Ishikawa (cell line): Measurements from ENCODE around the gene HS6ST2.

Source experiments
- CEBPB ChIP-seq: IDR thresholded peaks from 2 replicates; pipeline ENCODE4 v1.6.1; 2012
- CREB1 ChIP-seq: IDR thresholded peaks from 2 replicates; pipeline ENCODE4 v1.6.1; 2012; ENCODE audit warnings: low read depth
- EGR1 ChIP-seq: IDR thresholded peaks from 2 replicates; pipeline ENCODE4 v1.6.1; 2012
- EP300 ChIP-seq: IDR thresholded peaks from 2 replicates; pipeline ENCODE4 v1.6.1; 2012; ENCODE audit warnings: borderline replicate concordance
- FOXM1 ChIP-seq: IDR thresholded peaks from 2 replicates; pipeline ENCODE4 v1.6.1; 2012; ENCODE audit warnings: low read depth, borderline replicate concordance
- NFIC ChIP-seq: IDR thresholded peaks from 2 replicates; pipeline ENCODE4 v1.6.1; 2012
- RAD21 ChIP-seq: IDR thresholded peaks from 2 replicates; pipeline ENCODE4 v1.6.1; 2012; ENCODE audit warnings: low read depth
- REST ChIP-seq: IDR thresholded peaks from 2 replicates; pipeline ENCODE4 v1.6.1; 2012; ENCODE audit warnings: low read depth, mild to moderate bottlenecking
- TAF1 ChIP-seq: IDR thresholded peaks from 2 replicates; pipeline ENCODE4 v1.6.1; 2012; ENCODE audit warnings: low read depth, mild to moderate bottlenecking
- TCF12 ChIP-seq: IDR thresholded peaks from 2 replicates; pipeline ENCODE4 v1.6.1; 2012; ENCODE audit warnings: low read depth
- TEAD4 ChIP-seq: IDR thresholded peaks from 2 replicates; pipeline ENCODE4 v1.6.1; 2012
- USF1 ChIP-seq: IDR thresholded peaks from 2 replicates; pipeline ENCODE4 v1.6.1; 2012
- YY1 ChIP-seq: IDR thresholded peaks from 2 replicates; pipeline ENCODE4 v1.6.1; 2012; ENCODE audit warnings: low read depth
- ZBTB7A ChIP-seq: IDR thresholded peaks from 2 replicates; pipeline ENCODE4 v1.6.1; 2012; ENCODE audit warnings: low read depth
- TF ChIP-seq, protein P1 (sequence below): IDR thresholded peaks from 2 replicates; pipeline ENCODE4 v1.6.1; 2012

HS6ST2 gene

GRCh38 chrX:132677233-132677716 is 281.2 kb downstream of the HS6ST2 start:
- no peak for TF ChIP-seq CEBPB
- TF ChIP-seq, protein P1, sequence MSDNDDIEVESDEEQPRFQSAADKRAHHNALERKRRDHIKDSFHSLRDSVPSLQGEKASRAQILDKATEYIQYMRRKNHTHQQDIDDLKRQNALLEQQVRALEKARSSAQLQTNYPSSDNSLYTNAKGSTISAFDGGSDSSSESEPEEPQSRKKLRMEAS = no peak
- TF ChIP-seq EGR1 = no peak
- no peak for TF ChIP-seq RAD21
- no peak for TF ChIP-seq ZBTB7A
- no peak for TF ChIP-seq TEAD4
- TF ChIP-seq NFIC = no peak
- TF ChIP-seq FOXM1 = no peak
- TF ChIP-seq REST = no peak

DNA sequence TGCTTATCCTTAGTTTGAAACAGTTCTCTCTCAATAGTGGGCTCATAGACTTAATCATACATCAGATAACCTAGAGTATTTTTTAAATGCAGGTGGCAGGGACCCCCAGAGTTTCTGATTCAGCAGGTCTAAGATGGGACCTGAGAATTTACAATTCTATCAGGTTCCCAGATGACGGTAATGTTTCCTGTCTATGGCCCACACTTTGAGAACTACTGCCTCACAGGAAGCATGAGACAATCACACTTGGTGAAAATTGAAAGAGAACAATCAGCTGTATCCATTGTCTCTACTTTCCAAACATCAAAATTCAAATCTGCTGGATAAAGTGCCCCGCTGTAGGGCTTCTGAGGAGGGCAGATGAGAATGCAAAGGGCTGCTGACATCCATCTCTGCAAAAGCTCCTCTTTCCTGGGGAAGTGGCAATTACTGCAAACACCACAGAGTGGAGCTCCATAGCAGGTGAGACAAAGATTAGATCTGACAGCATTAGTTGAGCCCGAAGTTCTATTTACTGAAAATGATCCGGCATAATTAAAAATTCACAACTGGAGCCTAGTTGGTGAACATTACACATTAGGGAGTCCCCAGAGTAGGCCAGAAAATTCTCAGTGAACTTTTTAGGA is 281.8 kb downstream of the HS6ST2 start:
- TF ChIP-seq ZBTB7A = no peak
- TF ChIP-seq CEBPB = no peak
- no peak for TF ChIP-seq EGR1
- no peak for TF ChIP-seq USF1
- no peak for TF ChIP-seq CREB1
- TF ChIP-seq REST = no peak
- TF ChIP-seq YY1 = no peak
- TF ChIP-seq, protein P1 = no peak
- TF ChIP-seq EP300 = no peak
- no peak for TF ChIP-seq TCF12
- no peak for TF ChIP-seq FOXM1
- no peak for TF ChIP-seq NFIC
- TF ChIP-seq TAF1 = no peak
- no peak for TF ChIP-seq TEAD4

DNA sequence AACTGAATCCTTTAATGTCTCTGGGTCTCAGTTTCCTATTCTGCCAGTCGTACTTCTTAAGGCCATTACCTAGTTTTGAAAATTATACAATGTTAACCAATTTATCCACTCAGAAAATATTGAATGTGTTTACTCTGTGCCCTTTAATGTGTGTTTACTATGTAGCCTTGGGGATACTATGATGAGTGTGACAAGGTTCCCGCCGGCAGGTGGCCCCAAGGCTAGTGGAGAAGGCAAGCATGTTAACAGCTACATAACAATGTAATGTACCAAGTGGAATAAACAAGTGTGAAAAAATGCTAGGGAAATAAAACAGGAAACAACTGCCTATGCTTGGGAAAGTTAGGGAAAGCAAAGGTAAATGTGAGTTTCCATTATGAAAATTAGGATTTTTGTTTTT is 282.3 kb downstream of the HS6ST2 start:
- no peak for TF ChIP-seq EP300
- no peak for TF ChIP-seq CREB1
- TF ChIP-seq CEBPB = no peak
- no peak for TF ChIP-seq TCF12
- TF ChIP-seq EGR1 = no peak
- no peak for TF ChIP-seq TAF1
- TF ChIP-seq ZBTB7A = no peak
- TF ChIP-seq FOXM1 = no peak
- no peak for TF ChIP-seq TEAD4
- TF ChIP-seq, protein P1 = no peak
- no peak for TF ChIP-seq REST
- TF ChIP-seq RAD21 = no peak
- TF ChIP-seq NFIC = no peak
- TF ChIP-seq YY1 = no peak
- no peak for TF ChIP-seq USF1

DNA sequence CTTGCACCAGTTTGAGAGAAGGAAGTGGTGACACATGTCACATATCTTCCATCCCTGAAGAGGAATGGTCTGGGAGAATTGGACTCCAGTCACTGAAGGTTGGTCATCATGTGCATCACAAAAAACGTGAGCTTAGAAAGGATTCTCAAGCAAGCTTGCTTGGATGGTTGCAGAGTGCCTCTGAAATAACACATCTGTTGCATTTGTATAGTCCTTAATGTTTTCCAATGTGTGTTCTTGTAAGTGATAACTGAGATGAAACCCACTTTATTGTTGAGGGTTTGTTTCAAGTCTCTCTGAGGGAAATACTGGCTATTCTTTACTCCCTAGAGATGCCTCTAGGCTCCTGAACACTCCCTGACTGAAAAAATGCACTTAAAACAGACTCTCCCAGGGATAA is 285.1 kb downstream of the HS6ST2 start:
- TF ChIP-seq FOXM1 = no peak
- no peak for TF ChIP-seq USF1
- TF ChIP-seq EP300 = no peak
- TF ChIP-seq EGR1 = no peak
- no peak for TF ChIP-seq CEBPB
- TF ChIP-seq, protein P1 = no peak
